AG04450 (cell line): ENCODE measurements around the gene PTK6. TPM values are rescaled to one million over a fixed set of nuclear protein-coding genes. Genes with fewer than 3 reads are reported as not detected.

Experiments used
- CTCF ChIA-PET: fragments of 300-600, 350-600 bp; formaldehyde crosslinking; extraction: SDS; loops from one replicate; lab custom pipeline; 2022; ENCODE audit warnings: antibody characterized with exemption, inconsistent platforms; lab: Charles Lee
- POLR2A ChIA-PET: fragments of 350-600 bp; formaldehyde crosslinking; extraction: SDS; loops from one replicate; lab custom pipeline; 2021; ENCODE audit warnings: antibody characterized with exemption, inconsistent platforms; lab: Yijun Ruan, JAX
- DNase-seq: peaks from one replicate; pipeline ENCODE4 v3.0.0-alpha.2; 2011; ENCODE audit warnings: low read depth, low spot score
- H3K27ac ChIP-seq: one replicate; pipeline ENCODE4 v1.5.1; 2012; ENCODE audit warnings: low read depth, low read length, control low read depth
- H3K27me3 ChIP-seq: one replicate; pipeline ENCODE4 v1.6.0; 2012; ENCODE audit warnings: low read length; ENCODE audit not compliant: control insufficient read depth, insufficient read depth
- H3K4me3 ChIP-seq: 2 replicates; pipeline ENCODE4 v1.5.1; 2011; ENCODE audit warnings: mild to moderate bottlenecking, low read depth, low read length, control low read depth
- H3K9me3 ChIP-seq: 2 replicates; pipeline ENCODE4 v1.5.1; 2012; ENCODE audit warnings: low read length; ENCODE audit not compliant: control insufficient read depth, insufficient read depth
- polyA plus RNA-seq: library from polyadenylated mRNA; depleted of rRNA; stranded (reverse); fragments of >200 nt; gene quantifications from 2 replicates; pipeline ENCODE4 v1.2.3, GENCODE V29; 2011
- TF ChIP-seq, protein P1 (sequence below): IDR thresholded peaks from 2 replicates; pipeline ENCODE4 v1.5.1; 2011; ENCODE audit warnings: low read depth, low read length, control low read depth, inconsistent platforms

Gene PTK6
- polyA plus RNA-seq, 1 experiment, result 0.02 TPM

DNA sequence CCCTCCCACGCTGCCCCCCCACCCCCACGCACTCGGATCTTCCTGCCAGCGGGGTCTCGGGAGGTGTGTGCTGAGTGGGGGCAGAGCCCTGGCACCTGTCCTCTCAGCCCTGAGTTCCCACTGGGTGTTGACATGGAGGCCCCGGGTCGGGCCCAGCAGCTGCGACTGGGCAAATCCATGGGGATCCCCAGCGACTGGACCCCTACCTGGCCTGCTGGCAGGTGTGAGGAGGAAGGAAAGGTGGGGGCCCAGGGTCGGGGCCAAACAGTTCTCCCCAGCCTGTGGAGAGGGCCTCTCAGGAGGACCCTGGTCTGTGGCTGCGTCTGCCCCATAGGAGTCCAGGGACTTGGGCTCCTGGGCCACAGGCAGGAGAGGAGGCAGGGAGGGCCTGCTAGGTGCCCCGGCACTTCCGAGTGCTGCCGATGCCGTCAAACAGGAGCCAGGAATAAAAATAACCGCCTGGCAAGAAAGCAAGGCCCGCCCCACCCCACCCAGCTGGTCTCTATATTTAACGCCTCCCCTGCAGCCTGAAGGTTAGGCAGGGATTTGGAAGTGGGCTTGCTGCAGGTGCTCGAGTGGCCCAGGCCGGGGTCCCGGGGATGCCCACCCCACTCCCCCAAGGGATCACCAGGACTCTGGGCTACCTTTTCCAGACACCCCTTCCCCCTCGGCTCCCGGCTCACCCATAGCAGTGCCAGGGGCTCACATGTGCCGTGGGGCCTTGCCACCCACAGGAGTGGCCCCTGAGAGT lies 36.9 kb downstream of the PTK6 start:
- H3K27me3 ChIP-seq, result peaks cover 47% of the 10 kb centered on the region
- peaks cover 8% of the 10 kb centered on the region for H3K9me3 ChIP-seq
- TF ChIP-seq, protein P1, sequence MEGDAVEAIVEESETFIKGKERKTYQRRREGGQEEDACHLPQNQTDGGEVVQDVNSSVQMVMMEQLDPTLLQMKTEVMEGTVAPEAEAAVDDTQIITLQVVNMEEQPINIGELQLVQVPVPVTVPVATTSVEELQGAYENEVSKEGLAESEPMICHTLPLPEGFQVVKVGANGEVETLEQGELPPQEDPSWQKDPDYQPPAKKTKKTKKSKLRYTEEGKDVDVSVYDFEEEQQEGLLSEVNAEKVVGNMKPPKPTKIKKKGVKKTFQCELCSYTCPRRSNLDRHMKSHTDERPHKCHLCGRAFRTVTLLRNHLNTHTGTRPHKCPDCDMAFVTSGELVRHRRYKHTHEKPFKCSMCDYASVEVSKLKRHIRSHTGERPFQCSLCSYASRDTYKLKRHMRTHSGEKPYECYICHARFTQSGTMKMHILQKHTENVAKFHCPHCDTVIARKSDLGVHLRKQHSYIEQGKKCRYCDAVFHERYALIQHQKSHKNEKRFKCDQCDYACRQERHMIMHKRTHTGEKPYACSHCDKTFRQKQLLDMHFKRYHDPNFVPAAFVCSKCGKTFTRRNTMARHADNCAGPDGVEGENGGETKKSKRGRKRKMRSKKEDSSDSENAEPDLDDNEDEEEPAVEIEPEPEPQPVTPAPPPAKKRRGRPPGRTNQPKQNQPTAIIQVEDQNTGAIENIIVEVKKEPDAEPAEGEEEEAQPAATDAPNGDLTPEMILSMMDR, result no peak
- no peak for DNase-seq
- no peak overlapping the region for H3K27ac ChIP-seq
- POLR2A ChIA-PET, result no interaction called here
- CTCF ChIA-PET, result no interaction called here
- H3K4me3 ChIP-seq, result no peak overlapping the region

DNA sequence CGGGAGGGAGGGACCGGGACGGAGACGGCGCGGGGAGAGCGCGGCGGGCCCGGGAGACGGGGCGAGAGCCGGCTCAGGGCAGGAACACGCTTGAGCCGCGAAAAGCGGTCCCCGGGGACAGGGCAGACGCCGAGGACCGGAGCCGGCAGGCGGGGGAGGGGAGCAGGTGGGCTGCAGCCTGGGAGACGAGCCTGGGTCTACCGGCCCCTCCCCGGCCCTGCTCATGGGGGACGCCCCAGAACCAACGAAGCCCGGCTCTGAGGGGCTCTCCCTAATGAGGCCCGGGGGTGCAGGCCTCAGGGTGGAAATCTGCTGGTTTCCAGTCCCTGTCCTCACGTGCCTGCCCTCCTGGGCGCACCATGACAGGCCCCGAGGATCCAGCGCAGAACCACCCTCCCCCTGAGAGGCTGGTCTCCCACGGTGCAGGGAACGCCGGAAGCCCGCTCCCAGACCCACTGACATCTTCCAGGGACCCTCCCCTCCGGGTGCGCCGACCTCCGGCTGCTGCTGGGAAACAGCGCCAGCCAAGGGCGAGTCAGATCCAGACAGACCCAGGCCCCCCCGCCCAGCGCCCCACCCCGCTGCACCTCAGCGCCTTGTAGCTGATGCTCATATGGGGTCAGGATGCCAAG lies 37.7 kb downstream of the PTK6 start:
- TF ChIP-seq, protein P1, result no peak
- DNase-seq, result no peak
- Histone ChIP-seq H3K27ac (no peak overlapping the region), H3K4me3 (peak overlapping the region; percentile 25; the same call in 1 of the 2 replicates), H3K9me3 (peaks cover 3% of the 10 kb centered on the region), H3K27me3 (peaks cover 41% of the 10 kb centered on the region)
- ChIA-PET POLR2A (no interaction called here), CTCF (no interaction called here)

DNA sequence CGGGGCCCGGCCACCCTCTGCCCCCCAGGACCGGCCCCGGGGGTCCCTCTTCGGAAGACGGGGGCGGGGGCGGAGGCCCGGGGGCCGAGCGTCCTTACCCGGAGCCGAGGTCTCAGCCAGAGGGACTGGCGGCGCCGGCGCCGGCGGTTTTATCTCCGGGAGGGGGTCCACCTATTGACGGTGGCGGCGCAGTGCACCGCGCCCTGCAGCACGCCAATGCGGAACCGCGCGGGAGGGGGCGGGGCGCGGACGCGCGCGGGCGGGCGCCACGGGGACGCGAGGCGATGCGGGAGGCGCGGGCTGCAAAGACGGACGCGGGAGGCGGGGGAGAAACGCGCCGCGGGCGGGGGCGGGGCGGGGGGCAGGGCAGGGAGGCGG lies 38.2 kb downstream of the PTK6 start, which contains the start of gene EEF1A2:
EEF1A2 (minus strand) TSS at position 124 of the 378 bp plus-strand sequence. CDS start 1,320 bp downstream, outside the sequence.
- TF ChIP-seq, protein P1, result no peak
- CTCF ChIA-PET, result no interaction called here
- Histone ChIP-seq H3K4me3 (peak within 1 kb of the TSS; percentile 25; the same call in 1 of the 2 replicates), H3K9me3 (no peaks in the 10 kb centered on the region; the same call in 1 of the 2 replicates), H3K27ac (no peak within 1 kb of the TSS), H3K27me3 (peaks cover 38% of the 10 kb centered on the region)
- POLR2A ChIA-PET, result no interaction called here
- no peak for DNase-seq

DNA sequence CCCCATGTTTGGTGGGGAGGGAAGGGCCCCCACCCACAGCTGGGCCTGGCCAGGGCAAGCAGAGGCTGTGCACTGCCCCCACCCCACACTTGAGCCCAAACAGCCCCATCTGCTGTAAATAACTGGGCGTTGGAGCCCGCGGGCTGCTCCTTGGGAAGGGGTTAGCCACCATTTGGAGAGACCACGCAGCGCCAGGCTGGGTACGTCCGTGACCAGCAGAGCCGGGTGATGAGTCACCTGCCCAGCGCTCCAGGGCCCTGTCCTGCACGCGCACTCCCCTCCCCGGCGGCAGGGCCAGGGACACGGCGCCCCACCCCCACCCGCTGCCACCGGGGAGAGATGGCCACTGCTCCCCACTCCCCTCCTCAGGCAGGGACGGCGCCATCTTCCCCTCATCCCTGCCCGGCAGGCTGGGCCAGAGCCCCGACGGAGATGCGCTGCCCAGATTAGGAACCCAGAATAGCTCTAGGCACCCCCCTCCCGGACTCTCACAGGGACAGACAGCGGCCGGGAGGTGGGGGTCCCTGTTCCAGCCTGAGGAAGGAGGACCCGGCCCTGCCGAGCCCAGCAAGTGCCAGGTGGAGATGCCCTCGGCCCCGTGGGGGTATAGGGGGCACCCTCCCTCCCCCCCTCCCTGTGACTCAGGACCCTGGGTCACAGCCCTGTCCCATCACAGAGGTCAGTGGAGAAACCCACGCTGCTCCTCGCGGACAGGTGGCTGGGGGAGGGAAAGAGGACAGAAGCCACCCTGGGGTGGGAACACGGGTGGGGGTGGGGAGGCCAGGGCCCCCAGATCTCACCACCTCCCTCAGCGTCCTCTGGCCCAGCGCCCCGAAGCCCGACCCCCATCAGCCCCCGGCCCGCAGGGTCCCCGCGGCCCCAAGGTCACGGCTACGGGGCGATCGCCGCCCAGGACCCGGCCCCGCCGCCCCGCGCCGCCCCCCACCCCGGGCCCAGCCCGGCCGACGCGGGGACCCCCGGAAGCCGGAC lies 38.9 kb downstream of the PTK6 start:
- no peak overlapping the region for H3K4me3 ChIP-seq
- no peak overlapping the region for H3K27ac ChIP-seq
- ChIA-PET POLR2A (no interaction called here), CTCF (no interaction called here)
- no peaks in the 10 kb centered on the region; the same call in 1 of the 2 replicates for H3K9me3 ChIP-seq
- DNase-seq, result no peak
- TF ChIP-seq, protein P1, result no peak
- peaks cover 34% of the 10 kb centered on the region for H3K27me3 ChIP-seq
